ENCODE results near the gene ZFP91.

DNA sequence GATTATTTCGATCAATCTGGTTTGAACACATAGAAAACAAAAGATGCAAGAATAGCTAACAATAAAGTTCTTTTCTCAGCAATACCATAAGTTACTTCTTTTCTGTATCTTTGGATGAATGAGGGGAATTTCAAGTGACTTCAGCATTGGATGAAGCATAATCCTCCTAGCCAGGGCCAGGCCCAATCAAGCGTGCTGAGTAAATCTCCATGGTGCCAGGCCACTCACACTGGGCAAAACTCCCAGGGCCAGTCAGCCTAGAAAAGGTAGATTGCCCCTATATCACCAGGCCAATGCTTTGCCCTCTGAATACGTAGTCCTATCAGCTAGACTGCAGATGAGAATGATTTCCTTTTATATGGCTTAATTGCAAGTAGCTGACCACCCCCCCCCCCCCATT is 49.6 kb downstream of the ZFP91 start:
- TF ChIP-seq EZH2 (IDR thresholded peaks at IDR 0.05; ENCODE audit: borderline replicate concordance, low read depth, low read length, severe bottlenecking) (no peak), POLR2A (IDR thresholded peaks at IDR 0.05; ENCODE audit: low read depth, low read length) (no peak), FOS (IDR thresholded peaks at IDR 0.05; ENCODE audit: borderline replicate concordance, insufficient read depth, low read length) (no peak), POLR2AphosphoS5 (IDR thresholded peaks at IDR 0.05; ENCODE audit: insufficient read depth, low read depth, low read length) (no peak), GATA2 (IDR thresholded peaks at IDR 0.05; ENCODE audit: insufficient read depth, insufficient read length, low read depth, low read length) (no peak), JUN (IDR thresholded peaks at IDR 0.05; ENCODE audit: borderline replicate concordance, insufficient read depth, insufficient read length, low read depth) (no peak)
- TF ChIP-seq, protein P1, sequence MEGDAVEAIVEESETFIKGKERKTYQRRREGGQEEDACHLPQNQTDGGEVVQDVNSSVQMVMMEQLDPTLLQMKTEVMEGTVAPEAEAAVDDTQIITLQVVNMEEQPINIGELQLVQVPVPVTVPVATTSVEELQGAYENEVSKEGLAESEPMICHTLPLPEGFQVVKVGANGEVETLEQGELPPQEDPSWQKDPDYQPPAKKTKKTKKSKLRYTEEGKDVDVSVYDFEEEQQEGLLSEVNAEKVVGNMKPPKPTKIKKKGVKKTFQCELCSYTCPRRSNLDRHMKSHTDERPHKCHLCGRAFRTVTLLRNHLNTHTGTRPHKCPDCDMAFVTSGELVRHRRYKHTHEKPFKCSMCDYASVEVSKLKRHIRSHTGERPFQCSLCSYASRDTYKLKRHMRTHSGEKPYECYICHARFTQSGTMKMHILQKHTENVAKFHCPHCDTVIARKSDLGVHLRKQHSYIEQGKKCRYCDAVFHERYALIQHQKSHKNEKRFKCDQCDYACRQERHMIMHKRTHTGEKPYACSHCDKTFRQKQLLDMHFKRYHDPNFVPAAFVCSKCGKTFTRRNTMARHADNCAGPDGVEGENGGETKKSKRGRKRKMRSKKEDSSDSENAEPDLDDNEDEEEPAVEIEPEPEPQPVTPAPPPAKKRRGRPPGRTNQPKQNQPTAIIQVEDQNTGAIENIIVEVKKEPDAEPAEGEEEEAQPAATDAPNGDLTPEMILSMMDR (IDR thresholded peaks at IDR 0.05; ENCODE audit: extremely low read depth in 1 of 2, insufficient read depth in 1 of 2, low read depth in 1 of 2, low read length in 2 of 2): no peak
- TF ChIP-seq, protein P2, sequence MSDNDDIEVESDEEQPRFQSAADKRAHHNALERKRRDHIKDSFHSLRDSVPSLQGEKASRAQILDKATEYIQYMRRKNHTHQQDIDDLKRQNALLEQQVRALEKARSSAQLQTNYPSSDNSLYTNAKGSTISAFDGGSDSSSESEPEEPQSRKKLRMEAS (IDR thresholded peaks at IDR 0.05; ENCODE audit: insufficient read depth, insufficient read length): no peak

Measured in endothelial cell of umbilical vein (primary cell).